Neuron (in vitro differentiated cells): ENCODE measurements around the gene CCNG2.

Source experiments
- H2AFZ ChIP-seq: one replicate; pipeline ENCODE4 v1.6.1; 2013; ENCODE audit warnings: low read depth, mild to moderate bottlenecking, inconsistent platforms, low read length, moderate library complexity
- H3K27me3 ChIP-seq: one replicate; pipeline ENCODE4 v1.6.1; 2013; ENCODE audit warnings: low read length; ENCODE audit not compliant: insufficient read depth
- H3K36me3 ChIP-seq: one replicate; pipeline ENCODE4 v1.6.1; 2013; ENCODE audit warnings: low read length; ENCODE audit not compliant: insufficient read depth
- H3K4me1 ChIP-seq: one replicate; pipeline ENCODE4 v1.6.1; 2013; ENCODE audit warnings: low read length; ENCODE audit not compliant: insufficient read depth
- H3K4me3 ChIP-seq: 2 replicates; pipeline ENCODE4 v1.5.1; 2013; ENCODE audit warnings: mild to moderate bottlenecking, low read length, moderate library complexity
- H3K9me3 ChIP-seq: one replicate; pipeline ENCODE4 v1.6.1; 2013; ENCODE audit warnings: low read length

Gene CCNG2

DNA sequence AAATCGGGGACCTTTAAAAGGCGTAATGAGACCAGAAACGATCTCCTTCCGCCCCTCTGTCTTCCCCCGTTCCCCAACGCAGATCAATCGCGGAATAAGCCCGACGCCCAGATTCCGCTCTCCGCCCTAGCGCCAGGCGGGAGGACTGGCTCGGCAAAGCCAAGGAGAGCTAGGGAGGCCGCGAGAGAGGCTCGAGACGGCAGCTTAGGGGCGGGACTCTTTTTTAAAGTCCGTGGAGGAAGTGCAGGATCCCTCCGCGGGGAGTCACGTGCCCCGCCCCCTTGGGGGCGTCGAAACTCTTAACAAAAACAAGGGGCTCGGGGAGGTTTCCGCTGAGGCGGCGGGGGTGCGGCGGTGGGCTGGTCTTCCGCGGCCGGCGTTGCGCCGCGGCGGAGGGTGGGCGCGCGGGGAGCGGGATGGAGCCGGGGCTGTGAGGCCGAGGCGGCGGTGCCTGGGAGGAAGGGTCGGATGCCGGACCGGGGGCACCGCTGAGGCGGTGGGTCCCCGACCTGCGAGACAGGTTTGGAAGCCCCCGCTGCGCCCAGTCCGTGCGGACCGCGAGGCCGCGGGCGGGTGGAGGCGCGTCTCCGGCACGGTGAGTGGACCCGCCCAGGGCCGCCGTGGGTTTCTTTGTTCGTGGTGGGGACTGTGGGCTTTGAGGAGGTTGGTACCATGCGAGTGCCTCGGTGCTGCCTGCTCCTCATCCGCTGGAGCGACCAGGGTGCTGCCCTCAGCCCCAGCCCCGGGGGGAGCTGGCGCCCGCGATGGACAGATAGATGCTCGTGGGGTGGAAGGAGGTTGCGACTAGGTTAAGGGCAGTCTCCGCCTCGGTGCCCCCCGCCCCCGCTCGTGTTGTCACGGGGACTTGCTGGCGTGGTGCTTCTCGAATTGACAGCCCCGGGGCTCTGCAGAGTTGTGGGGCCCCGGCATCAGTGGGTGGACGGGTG lies at the start of gene CCNG2:
TSS of gene CCNG2 (plus strand) at position 296 of the 947 bp plus-strand sequence. CDS start 1,326 bp downstream, outside the sequence.
- H2AFZ ChIP-seq: peak within 1 kb of the TSS; percentile 65
- no peaks in the 10 kb centered on the region for H3K27me3 ChIP-seq
- peaks cover 39% of the 10 kb centered on the region for H3K36me3 ChIP-seq
- H3K4me3 ChIP-seq: peak within 1 kb of the TSS; percentile 100
- H3K4me1 ChIP-seq: peaks cover 42% of the 10 kb centered on the region
- no peaks in the 10 kb centered on the region for H3K9me3 ChIP-seq

DNA sequence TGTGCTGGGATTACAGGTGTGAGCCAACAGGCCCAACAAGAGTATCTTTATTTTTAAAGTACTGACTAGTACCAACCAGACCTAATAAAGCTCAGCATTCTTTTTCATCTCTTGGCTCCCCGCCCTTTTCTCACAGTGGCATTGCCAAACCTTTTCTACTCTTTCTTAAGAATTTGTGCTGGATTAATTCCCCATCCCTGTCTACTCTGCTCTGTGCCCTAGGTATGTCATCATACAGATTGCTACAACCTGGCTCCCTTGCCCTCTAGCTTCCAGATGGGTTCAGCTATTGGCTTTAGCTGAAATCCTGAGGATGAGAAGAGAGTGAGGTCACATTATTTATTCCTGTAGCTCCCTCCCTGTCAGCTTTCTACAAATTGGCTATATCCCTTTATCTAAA lies 46.3 kb upstream of the CCNG2 start:
- Histone ChIP-seq H2AFZ (no peak overlapping the region), H3K36me3 (no peaks in the 10 kb centered on the region), H3K4me1 (no peaks in the 10 kb centered on the region), H3K9me3 (no peaks in the 10 kb centered on the region), H3K4me3 (no peak overlapping the region), H3K27me3 (peaks cover 4% of the 10 kb centered on the region)

- Histone ChIP-seq H3K9me3 (no peaks in the 10 kb centered on the region), H3K4me3 (no peak overlapping the region), H3K4me1 (peaks cover 2% of the 10 kb centered on the region), H2AFZ (no peak overlapping the region), H3K36me3 (no peaks in the 10 kb centered on the region), H3K27me3 (peaks cover 4% of the 10 kb centered on the region)
These were observed 43.9 kb upstream of the CCNG2 start for GRCh38 chr4:77113069-77113468.

GRCh38 chr4:77117721-77118120 lies 39.3 kb upstream of the CCNG2 start:
- peaks cover 2% of the 10 kb centered on the region for H3K4me1 ChIP-seq
- H3K4me3 ChIP-seq: no peak overlapping the region
- no peaks in the 10 kb centered on the region for H3K27me3 ChIP-seq
- no peaks in the 10 kb centered on the region for H3K36me3 ChIP-seq
- H3K9me3 ChIP-seq: no peaks in the 10 kb centered on the region
- H2AFZ ChIP-seq: no peak overlapping the region

DNA sequence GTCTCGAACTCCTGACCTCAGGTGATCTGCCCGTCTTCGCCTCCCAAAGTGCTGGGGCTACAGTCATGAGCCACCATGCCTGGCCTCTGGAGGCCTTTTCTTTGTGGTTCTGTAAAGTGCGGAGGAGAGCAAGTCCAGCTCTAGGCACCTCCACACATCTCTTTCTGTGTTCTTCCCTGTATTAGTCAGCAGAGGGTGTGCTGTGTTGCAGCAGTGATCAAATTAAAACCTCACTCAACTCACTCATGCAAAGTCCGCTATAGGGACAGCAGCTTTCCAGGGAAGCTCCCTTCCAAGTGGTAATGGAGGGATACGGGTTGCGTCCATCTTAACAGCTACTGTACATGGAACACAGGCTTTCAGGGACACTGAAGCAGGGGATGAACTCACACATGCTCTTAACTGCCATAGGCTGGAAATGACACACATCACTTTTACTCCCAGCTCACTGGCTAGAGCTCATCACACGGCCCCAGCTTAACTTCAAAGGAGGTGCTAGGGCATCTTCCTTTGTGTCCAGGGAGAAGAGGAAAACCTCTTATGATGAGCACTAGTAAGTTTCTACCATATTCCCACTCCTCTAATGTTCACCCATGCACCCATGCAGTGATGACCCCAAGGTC lies 36.0 kb upstream of the CCNG2 start:
- no peaks in the 10 kb centered on the region for H3K27me3 ChIP-seq
- no peak overlapping the region for H2AFZ ChIP-seq
- H3K4me3 ChIP-seq: no peak overlapping the region
- no peaks in the 10 kb centered on the region for H3K9me3 ChIP-seq
- peaks cover 2% of the 10 kb centered on the region for H3K4me1 ChIP-seq
- H3K36me3 ChIP-seq: no peaks in the 10 kb centered on the region

DNA sequence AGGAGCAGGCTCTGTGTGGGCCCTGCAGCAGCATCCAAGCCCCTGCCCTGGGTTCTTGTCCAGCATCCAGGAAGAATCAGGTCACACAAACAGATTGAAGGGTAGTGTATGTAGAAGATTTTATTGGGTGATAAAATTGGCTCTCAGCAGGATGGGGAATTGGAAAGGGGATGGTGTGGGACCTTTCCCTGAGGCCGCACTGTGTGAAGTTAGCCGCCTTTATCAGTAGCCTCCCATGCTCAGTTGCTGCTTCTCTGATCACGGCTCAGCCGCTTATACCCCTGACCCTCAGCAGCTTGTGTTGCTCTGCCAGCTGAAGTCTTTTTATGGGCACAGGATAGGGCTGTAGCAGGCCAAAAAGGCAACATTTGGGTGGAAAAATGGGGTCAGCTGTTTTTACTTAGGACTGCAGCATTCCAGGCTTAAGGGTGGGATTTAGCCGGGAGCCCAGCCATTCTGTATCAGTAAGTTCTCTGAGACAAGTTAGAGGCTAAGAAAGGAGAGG lies 35.2 kb upstream of the CCNG2 start:
- H3K9me3 ChIP-seq: no peaks in the 10 kb centered on the region
- H3K4me1 ChIP-seq: peaks cover 2% of the 10 kb centered on the region
- no peaks in the 10 kb centered on the region for H3K27me3 ChIP-seq
- H3K4me3 ChIP-seq: no peak overlapping the region
- no peak overlapping the region for H2AFZ ChIP-seq
- H3K36me3 ChIP-seq: no peaks in the 10 kb centered on the region

GRCh38 chr4:77122656-77123055 lies 34.4 kb upstream of the CCNG2 start:
- Histone ChIP-seq H2AFZ (no peak overlapping the region), H3K4me3 (no peak overlapping the region), H3K9me3 (no peaks in the 10 kb centered on the region), H3K27me3 (no peaks in the 10 kb centered on the region), H3K4me1 (peaks cover 2% of the 10 kb centered on the region), H3K36me3 (no peaks in the 10 kb centered on the region)

DNA sequence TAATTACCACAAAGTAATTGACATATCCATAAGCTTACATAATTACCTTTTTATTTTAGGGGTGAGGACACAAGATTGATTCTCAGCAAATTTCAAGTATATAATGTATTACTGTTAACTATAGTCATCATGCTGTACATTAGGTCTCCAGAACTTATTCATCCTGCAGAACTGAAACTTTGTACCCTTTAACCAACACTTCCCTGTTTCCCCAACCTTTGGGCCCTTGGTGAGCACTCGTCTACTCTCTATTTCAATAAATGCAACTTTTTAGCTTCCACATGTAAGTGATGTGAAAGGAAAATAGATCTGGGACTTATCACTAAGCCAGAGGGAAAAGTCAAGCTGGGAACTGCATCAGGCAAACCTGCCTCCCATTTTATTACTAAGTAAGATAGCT lies 33.6 kb upstream of the CCNG2 start:
- no peaks in the 10 kb centered on the region for H3K27me3 ChIP-seq
- no peak overlapping the region for H3K4me3 ChIP-seq
- H3K4me1 ChIP-seq: no peaks in the 10 kb centered on the region

GRCh38 chr4:77124576-77124975 lies 32.4 kb upstream of the CCNG2 start:
- Histone ChIP-seq H3K9me3 (no peaks in the 10 kb centered on the region), H3K36me3 (no peaks in the 10 kb centered on the region), H2AFZ (no peak overlapping the region), H3K4me3 (no peak overlapping the region), H3K27me3 (no peaks in the 10 kb centered on the region), H3K4me1 (no peaks in the 10 kb centered on the region)

More for the DNA sequence above, 33.6 kb upstream of the CCNG2 start:
- H2AFZ ChIP-seq: no peak overlapping the region
- no peaks in the 10 kb centered on the region for H3K9me3 ChIP-seq
- H3K36me3 ChIP-seq: no peaks in the 10 kb centered on the region

DNA sequence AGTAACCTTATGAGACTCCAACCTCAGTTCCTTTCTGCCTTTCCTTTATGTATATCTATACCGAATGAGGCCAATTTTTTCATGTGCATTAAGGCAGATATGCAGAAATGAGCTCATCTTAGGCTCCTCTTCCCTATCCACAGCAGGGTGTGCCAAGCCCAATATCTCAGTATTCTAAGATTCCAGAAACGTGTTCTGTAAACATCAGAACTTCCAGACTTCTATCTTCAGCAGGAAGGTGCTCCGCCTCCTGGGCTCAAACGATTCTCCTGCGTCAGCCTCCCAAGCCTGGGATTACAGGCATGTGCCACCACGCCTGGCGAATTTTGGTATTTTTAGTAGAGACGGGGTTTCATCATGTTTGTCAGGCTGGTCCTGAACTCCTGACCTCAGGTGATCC lies 31.0 kb upstream of the CCNG2 start:
- Histone ChIP-seq H2AFZ (no peak overlapping the region), H3K4me1 (no peaks in the 10 kb centered on the region), H3K9me3 (no peaks in the 10 kb centered on the region), H3K36me3 (no peaks in the 10 kb centered on the region), H3K4me3 (no peak overlapping the region), H3K27me3 (no peaks in the 10 kb centered on the region)

DNA sequence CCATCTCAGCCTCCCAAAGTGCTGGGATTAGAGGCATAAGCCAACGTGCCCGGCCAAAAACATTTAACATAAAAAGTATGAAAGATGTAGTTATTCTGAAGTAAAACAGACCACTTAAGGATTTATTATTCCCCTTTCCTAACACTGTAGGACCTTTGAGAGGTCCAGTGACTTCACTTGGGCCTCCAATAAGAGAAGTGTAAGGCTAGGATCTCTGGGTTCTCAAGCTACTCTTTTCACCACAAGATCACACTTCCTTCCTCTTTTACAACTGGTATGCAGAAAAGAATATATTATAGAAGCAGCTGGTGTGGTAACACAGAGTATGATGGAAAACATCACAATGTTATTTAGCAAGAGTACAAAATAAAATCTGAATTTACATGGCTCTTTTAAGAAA lies 30.2 kb upstream of the CCNG2 start:
- no peaks in the 10 kb centered on the region for H3K36me3 ChIP-seq
- H3K9me3 ChIP-seq: no peaks in the 10 kb centered on the region
- H3K4me3 ChIP-seq: no peak overlapping the region
- H3K27me3 ChIP-seq: no peaks in the 10 kb centered on the region
- H2AFZ ChIP-seq: no peak overlapping the region
- H3K4me1 ChIP-seq: no peaks in the 10 kb centered on the region

DNA sequence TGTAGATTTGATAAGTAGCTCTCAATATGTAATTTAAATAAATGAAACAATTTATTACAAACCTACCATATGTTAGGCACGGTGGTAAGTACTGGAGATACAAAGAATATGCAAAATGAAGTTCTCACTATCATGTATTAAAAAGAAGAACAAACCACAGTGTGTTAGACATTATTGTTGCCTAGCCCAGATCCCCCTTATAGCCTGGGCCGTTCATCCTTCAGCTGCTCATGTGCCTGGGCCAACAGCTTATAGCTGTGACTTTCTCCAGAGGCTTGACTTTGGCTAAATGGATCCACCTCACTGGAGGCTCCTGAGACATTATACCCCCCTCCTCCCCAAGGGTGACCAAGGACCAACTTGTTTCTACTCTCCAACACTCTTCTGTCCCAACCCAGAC lies 29.8 kb upstream of the CCNG2 start:
- Histone ChIP-seq H3K9me3 (no peaks in the 10 kb centered on the region), H3K4me1 (no peaks in the 10 kb centered on the region), H3K36me3 (no peaks in the 10 kb centered on the region), H2AFZ (no peak overlapping the region), H3K4me3 (no peak overlapping the region), H3K27me3 (no peaks in the 10 kb centered on the region)

GRCh38 chr4:77127837-77128621 lies 29.0 kb upstream of the CCNG2 start:
- Histone ChIP-seq H3K4me1 (no peaks in the 10 kb centered on the region), H3K9me3 (no peaks in the 10 kb centered on the region), H3K4me3 (no peak overlapping the region)

More at GRCh38 chr4:77127837-77128621, 29.0 kb upstream of the CCNG2 start:
- no peaks in the 10 kb centered on the region for H3K27me3 ChIP-seq
- no peaks in the 10 kb centered on the region for H3K36me3 ChIP-seq
- no peak overlapping the region for H2AFZ ChIP-seq
